NCI-H1105 treated with DMSO at 0.1 percent for 48 hours (cell line): ENCODE measurements around the gene USP37.

Source experiments
- DNase-seq: peaks from one replicate; lab custom pipeline; 2025; lab: John Stamatoyannopoulos, UW

The USP37 gene

GRCh38 chr2:218472988-218473387 is 95.2 kb downstream of the USP37 start:
- no peak for DNase-seq

DNA sequence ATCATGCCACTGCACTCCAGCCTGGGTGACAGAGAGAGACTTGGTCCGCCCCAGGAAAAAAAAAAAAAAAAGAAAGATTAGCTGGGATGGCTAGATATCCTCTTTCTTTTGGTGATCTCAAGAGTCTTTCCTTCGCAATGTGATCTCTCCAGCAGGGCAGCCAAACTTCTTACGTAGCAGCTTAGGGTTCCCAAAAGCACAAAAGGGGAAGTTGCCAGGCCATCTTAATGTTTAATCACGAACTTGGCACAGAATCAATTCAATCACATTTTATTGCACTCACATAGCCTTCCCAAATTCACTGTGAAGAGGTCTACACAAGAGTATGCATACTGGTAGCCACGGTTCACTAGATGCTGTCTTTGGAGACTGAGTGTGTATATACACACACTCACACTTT is 96.2 kb downstream of the USP37 start:
- no peak for DNase-seq

GRCh38 chr2:218471036-218471435 is 97.1 kb downstream of the USP37 start:
- no peak for DNase-seq

DNA sequence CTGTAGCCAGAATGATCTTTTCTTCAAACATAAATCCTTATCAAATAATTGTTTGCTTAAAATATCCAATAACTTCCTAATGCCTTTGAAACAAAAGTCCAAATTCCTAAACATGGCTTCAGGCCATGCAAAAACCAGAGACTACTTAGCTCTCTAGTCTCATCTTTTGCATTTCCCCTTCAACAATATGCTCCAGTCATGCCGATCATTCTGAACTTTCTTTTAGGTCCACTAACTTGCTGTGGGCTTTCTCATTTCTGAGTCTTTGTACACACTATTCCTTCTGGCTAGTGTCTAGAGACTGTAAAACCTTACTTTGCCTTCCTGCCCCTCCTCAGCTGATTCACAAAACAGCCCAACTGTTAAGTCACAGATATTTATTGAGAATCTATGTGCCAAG is 97.7 kb downstream of the USP37 start:
- no peak for DNase-seq

DNA sequence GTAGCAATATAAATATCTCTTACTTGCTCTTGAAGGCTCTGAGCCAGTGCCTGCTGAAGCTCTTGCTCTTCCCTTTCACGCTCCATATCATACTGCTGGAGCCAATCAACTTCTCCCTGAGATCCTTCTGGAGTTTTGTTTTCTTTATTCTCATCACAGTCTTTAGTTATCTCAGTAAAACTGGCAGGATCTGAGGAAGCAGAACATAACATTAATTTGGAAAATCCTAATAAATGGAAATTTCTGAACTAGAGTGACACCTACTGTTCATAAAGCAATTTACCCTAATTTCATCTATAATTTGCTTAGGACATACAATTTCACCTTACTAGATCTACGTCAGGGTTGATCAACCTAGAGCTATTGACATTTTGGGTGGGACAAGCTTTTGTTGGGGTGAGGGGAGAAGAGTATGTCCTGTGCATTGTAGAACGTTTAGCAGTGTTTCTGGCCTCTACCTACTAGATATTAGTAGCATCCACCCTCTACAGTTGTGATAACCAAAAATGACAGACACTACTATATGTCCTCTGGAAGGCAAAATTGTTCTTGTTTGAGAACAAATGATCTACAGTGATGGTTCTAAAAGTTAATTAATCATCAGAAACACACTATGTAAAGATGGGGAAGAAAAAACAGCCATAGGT is 102.0 kb downstream of the USP37 start:
- no peak for DNase-seq

GRCh38 chr2:218458598-218458997 is 109.6 kb downstream of the USP37 start:
- DNase-seq = no peak

- DNase-seq = no peak
Observed at GRCh38 chr2:218456849-218457248, 111.3 kb downstream of the USP37 start.

- no peak for DNase-seq
Observed at GRCh38 chr2:218452079-218452478, 116.1 kb downstream of the USP37 start.

- no peak for DNase-seq
Observed at GRCh38 chr2:218448934-218449333, 119.2 kb downstream of the USP37 start.

- DNase-seq = no peak
Observed at GRCh38 chr2:218447072-218447471, 121.1 kb downstream of the USP37 start.

GRCh38 chr2:218446547-218446946 is 121.6 kb downstream of the USP37 start:
- DNase-seq = no peak

GRCh38 chr2:218445602-218446001 is 122.5 kb downstream of the USP37 start:
- no peak for DNase-seq

- no peak for DNase-seq
Observed at GRCh38 chr2:218444692-218445357, 123.3 kb downstream of the USP37 start.

GRCh38 chr2:218438596-218438995 is 129.6 kb downstream of the USP37 start:
- no peak for DNase-seq

GRCh38 chr2:218437969-218438368 is 130.2 kb downstream of the USP37 start:
- no peak for DNase-seq

- DNase-seq = no peak
Observed at GRCh38 chr2:218436992-218437391, 131.2 kb downstream of the USP37 start.

DNA sequence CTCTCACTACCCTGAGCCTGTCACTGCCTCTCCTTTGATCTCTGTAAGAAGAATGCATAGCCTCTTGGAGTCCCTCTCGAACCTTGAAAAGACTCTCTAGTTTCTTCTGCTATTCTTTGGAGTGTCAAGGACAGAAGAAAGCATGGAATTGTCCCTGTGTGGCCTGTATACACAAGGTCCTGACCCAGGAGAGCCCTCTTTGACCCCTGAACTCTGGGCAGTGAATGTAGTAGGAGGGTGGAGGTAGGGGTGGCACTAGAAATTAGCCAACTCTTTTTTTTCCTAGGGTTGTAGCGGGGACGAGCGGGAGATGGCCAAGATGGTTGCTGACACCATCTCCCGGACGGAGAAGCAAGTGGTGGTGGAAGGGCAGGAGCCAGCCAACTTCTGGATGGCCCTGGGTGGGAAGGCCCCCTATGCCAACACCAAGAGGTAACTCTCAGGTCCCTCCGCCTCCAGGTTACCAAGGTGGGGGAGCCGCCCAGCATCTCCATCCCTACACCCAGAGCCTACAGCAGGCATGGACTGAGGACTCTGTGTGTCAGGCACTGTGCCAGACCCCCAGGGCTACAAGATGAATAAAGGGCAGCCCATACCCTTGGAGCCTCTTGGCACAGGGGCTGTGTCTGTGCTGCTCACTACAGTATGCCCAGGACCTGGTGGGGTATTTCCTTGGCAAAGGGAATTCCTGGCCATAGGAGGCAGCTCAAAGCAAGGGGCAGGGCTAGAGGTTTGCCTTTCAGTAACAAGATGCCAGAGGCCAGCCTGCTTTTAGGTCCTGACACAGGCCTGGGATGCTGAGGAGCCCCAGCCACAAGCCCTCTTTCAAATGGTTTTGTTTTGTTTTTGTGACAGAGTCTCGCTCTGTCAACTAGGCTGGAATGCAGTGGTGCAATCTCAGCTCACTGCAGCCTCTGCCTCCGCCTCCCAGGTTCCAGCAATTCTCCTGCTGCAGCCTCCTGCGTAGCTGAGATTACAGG is 132.9 kb downstream of the USP37 start:
- no peak for DNase-seq

GRCh38 chr2:218434456-218434855 is 133.7 kb downstream of the USP37 start:
- no peak for DNase-seq

GRCh38 chr2:218432676-218433365 is 135.3 kb downstream of the USP37 start:
- no peak for DNase-seq

DNA sequence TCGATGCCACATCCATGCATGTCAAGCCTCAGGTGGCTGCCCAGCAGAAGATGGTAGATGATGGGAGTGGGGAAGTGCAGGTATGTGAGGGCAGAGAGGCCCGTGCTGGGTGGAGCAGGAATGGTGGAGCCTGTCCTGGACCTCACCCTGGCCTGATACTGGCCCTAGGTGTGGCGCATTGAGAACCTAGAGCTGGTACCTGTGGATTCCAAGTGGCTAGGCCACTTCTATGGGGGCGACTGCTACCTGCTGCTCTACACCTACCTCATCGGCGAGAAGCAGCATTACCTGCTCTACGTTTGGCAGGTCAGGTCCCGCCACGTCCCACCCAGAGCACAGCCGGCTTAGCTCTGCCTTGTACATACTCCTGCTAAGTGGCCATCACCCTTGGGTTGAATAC is 136.3 kb downstream of the USP37 start:
- DNase-seq = no peak

DNA sequence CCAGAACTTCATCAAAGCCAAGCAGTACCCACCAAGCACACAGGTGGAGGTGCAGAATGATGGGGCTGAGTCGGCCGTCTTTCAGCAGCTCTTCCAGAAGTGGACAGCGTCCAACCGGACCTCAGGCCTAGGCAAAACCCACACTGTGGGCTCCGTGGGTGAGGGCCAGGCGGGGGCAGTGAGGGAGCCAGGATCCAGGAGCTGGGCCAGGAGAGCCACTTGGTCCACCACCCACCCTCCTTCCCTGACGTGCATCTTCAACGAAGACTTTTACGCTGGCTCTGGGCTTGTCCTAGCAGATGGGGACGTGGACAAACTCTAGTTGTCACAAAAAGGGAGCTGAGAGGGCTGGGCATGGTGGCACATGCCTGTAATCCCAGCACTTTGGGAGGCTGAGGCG is 137.4 kb downstream of the USP37 start:
- no peak for DNase-seq
